Measurements from ENCODE around the gene FERD3L. TPM values are rescaled to one million over a fixed set of nuclear protein-coding genes. Genes with fewer than 3 reads are reported as not detected.

The FERD3L gene
- total RNA-seq, 3 donors from 2014 or later, result not detected

- H3K4me3 Mint-ChIP-seq, result no peak overlapping the region
- ATAC-seq (no peak), DNase-seq (no peak)
- H3K36me3 Mint-ChIP-seq (ENCODE audit: insufficient read depth), result no peaks in the 10 kb centered on the region
- H3K4me1 Mint-ChIP-seq (ENCODE audit: low read depth), result peaks cover 1% of the 10 kb centered on the region
- H3K27me3 Mint-ChIP-seq (ENCODE audit: low read depth), result peaks cover 81% of the 10 kb centered on the region
- H3K9me3 Mint-ChIP-seq, result no peaks in the 10 kb centered on the region
Observed at GRCh38 chr7:19111474-19112273, 33.5 kb downstream of the FERD3L start.

DNA sequence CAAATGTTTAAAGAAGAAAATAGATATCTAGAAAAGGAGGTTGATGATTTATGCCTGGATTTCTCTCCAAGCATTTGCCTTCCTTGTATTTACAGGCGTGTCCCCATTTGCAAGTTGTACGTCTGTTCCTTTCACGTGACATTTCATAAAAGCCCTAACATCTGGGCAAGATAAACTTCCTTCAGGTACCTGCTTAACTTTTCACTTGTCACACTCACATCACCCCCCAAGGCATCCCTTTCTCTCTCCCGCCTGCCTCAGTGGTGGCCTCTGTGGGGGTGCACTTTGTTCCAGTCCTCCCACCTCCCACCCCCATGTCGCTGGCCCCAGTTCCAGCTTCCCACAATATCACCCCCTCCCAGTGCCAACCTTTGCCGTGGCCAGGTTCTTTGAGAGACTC, 34.4 kb downstream of the FERD3L start:
- no peaks in the 10 kb centered on the region for H3K9me3 Mint-ChIP-seq
- peaks cover 85% of the 10 kb centered on the region for H3K27me3 Mint-ChIP-seq (ENCODE audit: low read depth)
- DNase-seq (no peak), ATAC-seq (no peak)
- H3K4me1 Mint-ChIP-seq (ENCODE audit: low read depth), result no peaks in the 10 kb centered on the region
- H3K36me3 Mint-ChIP-seq (ENCODE audit: insufficient read depth), result no peaks in the 10 kb centered on the region
- no peak overlapping the region for H3K4me3 Mint-ChIP-seq

DNA sequence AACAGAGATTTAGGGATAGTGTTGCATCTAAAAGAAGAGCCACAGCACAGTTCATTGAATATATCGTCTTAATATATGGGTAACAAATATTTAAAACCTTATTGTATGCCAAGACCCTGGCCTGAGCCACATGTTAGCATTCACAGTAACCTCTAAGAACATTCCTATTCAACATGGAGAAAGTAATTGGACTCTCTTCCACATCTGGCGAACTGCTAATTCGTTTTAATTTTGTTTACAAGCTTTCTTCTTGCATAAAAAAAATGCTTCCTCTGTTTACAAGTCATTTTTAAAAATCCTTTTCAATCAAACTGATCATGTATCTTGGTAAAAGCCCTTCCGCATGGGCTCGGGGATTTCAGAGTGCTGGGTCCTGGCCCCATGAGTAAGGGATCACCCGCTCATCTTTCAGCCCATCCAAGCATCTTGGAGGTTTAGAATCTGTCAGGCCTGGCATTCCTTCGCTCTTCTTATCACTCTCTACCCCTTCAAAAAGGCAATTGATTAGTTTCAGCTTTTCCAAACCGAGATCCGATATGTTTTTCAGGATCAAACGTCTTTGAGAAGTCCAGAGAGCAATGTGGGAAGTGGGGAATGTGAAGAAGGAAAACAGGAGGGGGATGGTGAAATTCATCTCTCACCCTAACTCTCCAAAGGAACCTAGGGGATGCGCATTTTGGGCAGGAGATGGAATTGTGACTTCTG, 35.0 kb downstream of the FERD3L start:
- DNase-seq (no peak), ATAC-seq (no peak)
- Mint-ChIP-seq H3K9me3 (no peaks in the 10 kb centered on the region), H3K36me3 (ENCODE audit: insufficient read depth) (no peaks in the 10 kb centered on the region), H3K4me3 (no peak overlapping the region), H3K27me3 (ENCODE audit: low read depth) (peaks cover 91% of the 10 kb centered on the region), H3K4me1 (ENCODE audit: low read depth) (no peaks in the 10 kb centered on the region)

GRCh38 chr7:19109000-19109946, 35.9 kb downstream of the FERD3L start:
- no peak for DNase-seq
- H3K4me1 Mint-ChIP-seq (ENCODE audit: low read depth), result no peaks in the 10 kb centered on the region
- H3K4me3 Mint-ChIP-seq, result no peak overlapping the region
- H3K9me3 Mint-ChIP-seq, result no peaks in the 10 kb centered on the region
- no peak for ATAC-seq
- no peaks in the 10 kb centered on the region for H3K36me3 Mint-ChIP-seq (ENCODE audit: insufficient read depth)
- peaks cover 95% of the 10 kb centered on the region for H3K27me3 Mint-ChIP-seq (ENCODE audit: low read depth)

DNA sequence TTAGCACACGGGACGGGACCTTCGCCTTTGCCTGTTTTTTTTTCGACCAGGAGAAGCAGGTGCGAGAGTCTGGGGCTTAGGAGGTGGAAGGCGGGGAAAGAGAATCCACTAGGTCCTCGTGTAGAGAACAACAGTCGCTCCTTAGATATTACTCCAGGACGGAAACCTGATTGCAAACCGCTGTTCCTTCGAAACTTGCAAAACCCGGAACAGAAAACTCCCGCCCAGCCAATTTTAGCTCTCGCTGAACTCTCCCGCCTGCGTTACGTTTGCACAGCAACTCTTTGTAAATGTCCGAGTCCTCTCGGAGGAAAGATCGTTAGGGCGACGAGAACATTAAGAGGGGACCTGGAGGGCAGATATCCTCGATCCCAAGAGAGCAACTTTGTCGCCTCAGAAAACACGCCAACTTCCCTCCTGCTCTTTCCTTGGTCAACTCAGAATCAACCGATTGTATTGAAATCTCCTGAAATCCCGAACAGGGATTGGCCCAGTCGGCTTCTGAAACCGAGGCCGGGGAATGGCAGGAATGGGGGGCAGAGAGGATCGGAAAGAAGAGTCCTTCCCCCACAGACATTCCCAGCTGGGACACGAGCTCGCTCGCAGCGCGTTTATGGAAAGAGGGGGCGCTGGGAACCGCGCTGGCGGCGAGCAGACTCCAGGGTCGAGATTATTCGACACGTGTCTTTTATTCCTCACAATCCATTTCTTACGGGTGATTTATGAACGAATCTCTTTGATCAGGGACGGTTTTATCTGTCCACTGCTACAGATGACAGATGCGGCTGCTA, 37.7 kb downstream of the FERD3L start:
- Mint-ChIP-seq H3K9me3 (no peaks in the 10 kb centered on the region), H3K4me1 (ENCODE audit: low read depth) (no peaks in the 10 kb centered on the region), H3K4me3 (no peak overlapping the region), H3K27me3 (ENCODE audit: low read depth) (peaks cover 91% of the 10 kb centered on the region), H3K36me3 (ENCODE audit: insufficient read depth) (no peaks in the 10 kb centered on the region)
- DNase-seq (no peak), ATAC-seq (no peak)

- H3K36me3 Mint-ChIP-seq (ENCODE audit: insufficient read depth), result no peaks in the 10 kb centered on the region
- H3K4me3 Mint-ChIP-seq, result no peak overlapping the region
- H3K4me1 Mint-ChIP-seq (ENCODE audit: low read depth), result no peaks in the 10 kb centered on the region
- DNase-seq (no peak), ATAC-seq (no peak)
- no peaks in the 10 kb centered on the region for H3K9me3 Mint-ChIP-seq
- peaks cover 87% of the 10 kb centered on the region for H3K27me3 Mint-ChIP-seq (ENCODE audit: low read depth)
Observed at GRCh38 chr7:19107081-19107355, 38.2 kb downstream of the FERD3L start.

GRCh38 chr7:19106241-19107080, 38.8 kb downstream of the FERD3L start:
- no peaks in the 10 kb centered on the region for H3K9me3 Mint-ChIP-seq
- no peaks in the 10 kb centered on the region for H3K4me1 Mint-ChIP-seq (ENCODE audit: low read depth)
- ATAC-seq (no peak), DNase-seq (no peak)
- H3K4me3 Mint-ChIP-seq, result no peak overlapping the region
- H3K27me3 Mint-ChIP-seq (ENCODE audit: low read depth), result peaks cover 84% of the 10 kb centered on the region
- H3K36me3 Mint-ChIP-seq (ENCODE audit: insufficient read depth), result no peaks in the 10 kb centered on the region

DNA sequence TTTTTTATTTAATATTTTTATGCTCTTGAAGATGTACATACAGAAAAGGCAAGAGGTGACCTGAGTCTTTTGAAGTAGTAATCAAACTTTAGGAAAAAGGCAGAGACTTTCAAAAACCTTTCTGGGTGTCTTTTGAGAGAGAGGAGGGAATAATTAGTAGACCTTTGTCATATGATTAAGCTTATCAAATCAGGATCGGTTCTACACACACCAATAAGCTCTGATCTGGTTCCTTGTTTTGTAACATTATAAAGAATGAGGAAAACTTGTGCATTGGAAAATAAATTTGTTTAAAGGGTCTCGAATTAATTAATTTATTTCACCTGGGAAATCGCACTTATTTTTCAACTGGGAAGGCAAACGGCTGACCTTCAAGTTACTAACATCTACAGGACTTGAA, 39.7 kb downstream of the FERD3L start:
- Mint-ChIP-seq H3K4me1 (ENCODE audit: low read depth) (no peaks in the 10 kb centered on the region), H3K36me3 (ENCODE audit: insufficient read depth) (no peaks in the 10 kb centered on the region), H3K4me3 (no peak overlapping the region), H3K27me3 (ENCODE audit: low read depth) (peaks cover 77% of the 10 kb centered on the region), H3K9me3 (no peaks in the 10 kb centered on the region)
- no peak for DNase-seq
- ATAC-seq, result no peak

- H3K36me3 Mint-ChIP-seq (ENCODE audit: insufficient read depth), result no peaks in the 10 kb centered on the region
- H3K27me3 Mint-ChIP-seq (ENCODE audit: low read depth), result peaks cover 71% of the 10 kb centered on the region
- H3K4me1 Mint-ChIP-seq (ENCODE audit: low read depth), result no peaks in the 10 kb centered on the region
- no peak for DNase-seq
- no peaks in the 10 kb centered on the region for H3K9me3 Mint-ChIP-seq
- H3K4me3 Mint-ChIP-seq, result no peak overlapping the region
- no peak for ATAC-seq
Observed at GRCh38 chr7:19104811-19105210, 40.4 kb downstream of the FERD3L start.

DNA sequence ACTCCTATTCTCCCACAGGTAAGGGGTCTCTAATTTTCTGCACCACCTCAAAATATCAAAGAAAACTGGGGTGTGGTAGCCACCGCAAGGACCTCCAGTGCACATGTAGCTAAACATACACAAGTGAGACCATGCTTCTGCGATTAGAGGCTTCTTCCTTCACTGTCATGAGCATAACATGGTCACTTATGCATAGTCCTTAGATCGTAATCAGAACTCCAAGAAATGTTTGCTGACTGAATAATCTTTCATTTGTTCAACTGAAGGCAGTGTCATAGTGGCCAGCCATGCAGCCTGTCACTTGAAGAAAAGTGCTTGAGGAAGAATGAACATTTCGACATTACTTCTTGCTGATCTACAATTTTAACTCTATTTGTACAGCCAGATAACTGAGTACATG, 42.3 kb downstream of the FERD3L start:
- Mint-ChIP-seq H3K27me3 (ENCODE audit: low read depth) (peaks cover 52% of the 10 kb centered on the region), H3K36me3 (ENCODE audit: insufficient read depth) (no peaks in the 10 kb centered on the region)
- ATAC-seq, result no peak

GRCh38 chr7:19101909-19102308, 43.3 kb downstream of the FERD3L start:
- no peak for DNase-seq
- no peak for ATAC-seq
- H3K9me3 Mint-ChIP-seq, result no peaks in the 10 kb centered on the region

More for the DNA sequence above, 42.3 kb downstream of the FERD3L start:
- Mint-ChIP-seq H3K4me1 (ENCODE audit: low read depth) (no peaks in the 10 kb centered on the region), H3K4me3 (no peak overlapping the region), H3K9me3 (no peaks in the 10 kb centered on the region)
- no peak for DNase-seq

GRCh38 chr7:19101472-19101871, 43.7 kb downstream of the FERD3L start:
- ATAC-seq, result no peak
- no peaks in the 10 kb centered on the region for H3K9me3 Mint-ChIP-seq
- peaks cover 38% of the 10 kb centered on the region for H3K27me3 Mint-ChIP-seq (ENCODE audit: low read depth)
- H3K4me3 Mint-ChIP-seq, result no peak overlapping the region
- no peak for DNase-seq
- no peaks in the 10 kb centered on the region for H3K36me3 Mint-ChIP-seq (ENCODE audit: insufficient read depth)
- H3K4me1 Mint-ChIP-seq (ENCODE audit: low read depth), result no peaks in the 10 kb centered on the region

More at GRCh38 chr7:19101909-19102308, 43.3 kb downstream of the FERD3L start:
- Mint-ChIP-seq H3K36me3 (ENCODE audit: insufficient read depth) (no peaks in the 10 kb centered on the region), H3K27me3 (ENCODE audit: low read depth) (peaks cover 42% of the 10 kb centered on the region), H3K4me1 (ENCODE audit: low read depth) (no peaks in the 10 kb centered on the region), H3K4me3 (no peak overlapping the region)

DNA sequence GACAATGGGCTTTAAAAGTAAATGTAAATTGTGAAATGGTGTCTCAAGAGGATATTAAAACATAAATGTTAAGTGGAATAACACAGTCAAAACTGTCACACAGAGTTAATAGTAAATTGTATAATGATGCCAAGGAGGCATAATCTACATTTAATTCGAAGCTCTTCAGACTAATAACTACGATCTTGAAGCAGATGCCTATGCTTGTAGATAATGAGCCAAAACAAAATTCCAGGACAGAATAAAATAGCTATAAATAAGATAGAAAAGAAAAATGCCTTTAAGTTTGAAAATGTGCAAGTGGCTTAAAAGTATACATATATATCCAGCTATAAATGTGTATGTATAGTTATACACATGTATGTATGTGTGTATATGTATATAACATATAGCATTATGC, 45.3 kb downstream of the FERD3L start:
- H3K4me1 Mint-ChIP-seq (ENCODE audit: low read depth), result no peaks in the 10 kb centered on the region
- no peak overlapping the region for H3K4me3 Mint-ChIP-seq
- no peaks in the 10 kb centered on the region for H3K36me3 Mint-ChIP-seq (ENCODE audit: insufficient read depth)
- ATAC-seq, result no peak
- peaks cover 22% of the 10 kb centered on the region for H3K27me3 Mint-ChIP-seq (ENCODE audit: low read depth)
- no peak for DNase-seq
- H3K9me3 Mint-ChIP-seq, result no peaks in the 10 kb centered on the region
